Measurements from ENCODE around the gene B4GALT2. TPM values are rescaled to one million over a fixed set of nuclear protein-coding genes. Genes with fewer than 3 reads are reported as not detected.

B4GALT2 gene
- total and polyA plus RNA-seq, 10 of the 15 experiments (the other 5 are each of a cell fraction or from before 2014, with no cell fraction given), result 0.98 to 61.0 (median 23.4) TPM

DNA sequence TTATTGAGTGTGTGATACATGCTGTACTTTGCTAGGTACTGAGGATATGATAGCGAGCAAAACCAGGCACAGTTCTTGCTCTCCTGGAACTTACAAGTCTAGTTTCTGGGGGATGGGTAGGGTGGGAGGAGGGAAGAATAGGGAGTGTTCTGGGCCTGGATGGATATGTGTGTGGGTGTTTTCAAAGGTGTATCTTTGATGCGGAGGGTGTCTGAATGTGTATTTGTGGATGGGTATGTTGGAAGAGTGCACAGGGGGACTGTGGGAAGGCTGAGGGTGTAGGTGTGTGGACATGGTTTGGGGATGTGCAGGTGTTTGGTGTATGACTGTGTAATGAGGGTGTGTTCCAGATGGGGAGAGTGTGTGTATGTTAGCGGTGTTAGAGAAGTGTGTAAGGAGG lies 13.7 kb upstream of the B4GALT2 start (continued):
- TF ChIP-seq, protein P1, sequence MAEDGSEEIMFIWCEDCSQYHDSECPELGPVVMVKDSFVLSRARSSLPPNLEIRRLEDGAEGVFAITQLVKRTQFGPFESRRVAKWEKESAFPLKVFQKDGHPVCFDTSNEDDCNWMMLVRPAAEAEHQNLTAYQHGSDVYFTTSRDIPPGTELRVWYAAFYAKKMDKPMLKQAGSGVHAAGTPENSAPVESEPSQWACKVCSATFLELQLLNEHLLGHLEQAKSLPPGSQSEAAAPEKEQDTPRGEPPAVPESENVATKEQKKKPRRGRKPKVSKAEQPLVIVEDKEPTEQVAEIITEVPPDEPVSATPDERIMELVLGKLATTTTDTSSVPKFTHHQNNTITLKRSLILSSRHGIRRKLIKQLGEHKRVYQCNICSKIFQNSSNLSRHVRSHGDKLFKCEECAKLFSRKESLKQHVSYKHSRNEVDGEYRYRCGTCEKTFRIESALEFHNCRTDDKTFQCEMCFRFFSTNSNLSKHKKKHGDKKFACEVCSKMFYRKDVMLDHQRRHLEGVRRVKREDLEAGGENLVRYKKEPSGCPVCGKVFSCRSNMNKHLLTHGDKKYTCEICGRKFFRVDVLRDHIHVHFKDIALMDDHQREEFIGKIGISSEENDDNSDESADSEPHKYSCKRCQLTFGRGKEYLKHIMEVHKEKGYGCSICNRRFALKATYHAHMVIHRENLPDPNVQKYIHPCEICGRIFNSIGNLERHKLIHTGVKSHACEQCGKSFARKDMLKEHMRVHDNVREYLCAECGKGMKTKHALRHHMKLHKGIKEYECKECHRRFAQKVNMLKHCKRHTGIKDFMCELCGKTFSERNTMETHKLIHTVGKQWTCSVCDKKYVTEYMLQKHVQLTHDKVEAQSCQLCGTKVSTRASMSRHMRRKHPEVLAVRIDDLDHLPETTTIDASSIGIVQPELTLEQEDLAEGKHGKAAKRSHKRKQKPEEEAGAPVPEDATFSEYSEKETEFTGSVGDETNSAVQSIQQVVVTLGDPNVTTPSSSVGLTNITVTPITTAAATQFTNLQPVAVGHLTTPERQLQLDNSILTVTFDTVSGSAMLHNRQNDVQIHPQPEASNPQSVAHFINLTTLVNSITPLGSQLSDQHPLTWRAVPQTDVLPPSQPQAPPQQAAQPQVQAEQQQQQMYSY (CRISPR knock-in tag; IDR thresholded peaks at IDR 0.05), result no peak

DNA sequence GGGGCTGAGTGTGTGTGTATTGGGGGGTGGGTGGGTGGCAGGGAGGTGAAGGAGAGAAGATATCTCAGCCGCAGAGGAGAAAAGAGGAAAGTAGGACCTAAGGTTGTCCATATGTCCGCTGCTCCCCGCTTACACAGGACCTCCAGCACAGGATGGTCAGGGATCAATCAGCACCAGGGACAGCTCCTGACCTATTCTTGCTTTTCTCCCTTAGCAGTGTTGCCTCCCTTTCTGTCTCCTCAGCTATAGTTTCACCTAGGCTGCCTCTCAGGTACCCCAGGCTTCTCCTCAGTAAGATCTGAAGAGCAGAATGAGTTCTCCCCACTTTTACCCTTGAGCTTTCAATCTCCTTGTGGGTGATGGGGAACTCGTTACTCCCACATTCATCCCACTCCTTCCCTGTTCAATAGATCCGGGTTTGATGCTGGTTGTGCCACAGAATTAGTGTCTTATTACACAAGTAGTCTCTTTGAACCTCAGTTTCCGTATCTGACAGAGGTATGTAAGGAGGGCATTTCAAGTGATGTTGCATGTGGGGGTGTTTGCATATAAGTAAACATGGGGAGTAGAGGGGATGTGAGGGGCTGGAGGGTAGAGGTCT lies 10.6 kb upstream of the B4GALT2 start:
- no peak overlapping the region for H2AFZ ChIP-seq (ENCODE audit: control insufficient read depth, low read depth, low read length)
- H3K9ac ChIP-seq (ENCODE audit: control insufficient read depth, insufficient read depth, low read length), result no peak overlapping the region
- H3K9me3 ChIP-seq (replicated peaks; ENCODE audit: control insufficient read depth, insufficient read depth, low read length), result no peaks in the 10 kb centered on the region
- DNase-seq (ENCODE audit: low read depth, low spot score), result no peak
- no peak overlapping the region for H3K4me3 ChIP-seq
- TF ChIP-seq SMAD1 (IDR thresholded peaks at IDR 0.05; ENCODE audit: low read depth, partially characterized antibody) (no peak), EP300 (IDR thresholded peaks at IDR 0.05; ENCODE audit: borderline replicate concordance in 1 of 2, control insufficient read depth in 1 of 2, low read depth in 2 of 2, low read length in 2 of 2) (no peak), CHD4 (IDR thresholded peaks at IDR 0.05) (no peak), POLR2AphosphoS5 (IDR thresholded peaks at IDR 0.05; ENCODE audit: low read length) (no peak), CREB1 (IDR thresholded peaks at IDR 0.05; ENCODE audit: low read depth) (no peak), KLF5 (IDR thresholded peaks at IDR 0.05; ENCODE audit: partially characterized antibody) (no peak), ZNF217 (IDR thresholded peaks at IDR 0.05) (no peak), IRF4 (IDR thresholded peaks at IDR 0.05; ENCODE audit: low read depth, low read length) (no peak)
- TF ChIP-seq, protein P2, sequence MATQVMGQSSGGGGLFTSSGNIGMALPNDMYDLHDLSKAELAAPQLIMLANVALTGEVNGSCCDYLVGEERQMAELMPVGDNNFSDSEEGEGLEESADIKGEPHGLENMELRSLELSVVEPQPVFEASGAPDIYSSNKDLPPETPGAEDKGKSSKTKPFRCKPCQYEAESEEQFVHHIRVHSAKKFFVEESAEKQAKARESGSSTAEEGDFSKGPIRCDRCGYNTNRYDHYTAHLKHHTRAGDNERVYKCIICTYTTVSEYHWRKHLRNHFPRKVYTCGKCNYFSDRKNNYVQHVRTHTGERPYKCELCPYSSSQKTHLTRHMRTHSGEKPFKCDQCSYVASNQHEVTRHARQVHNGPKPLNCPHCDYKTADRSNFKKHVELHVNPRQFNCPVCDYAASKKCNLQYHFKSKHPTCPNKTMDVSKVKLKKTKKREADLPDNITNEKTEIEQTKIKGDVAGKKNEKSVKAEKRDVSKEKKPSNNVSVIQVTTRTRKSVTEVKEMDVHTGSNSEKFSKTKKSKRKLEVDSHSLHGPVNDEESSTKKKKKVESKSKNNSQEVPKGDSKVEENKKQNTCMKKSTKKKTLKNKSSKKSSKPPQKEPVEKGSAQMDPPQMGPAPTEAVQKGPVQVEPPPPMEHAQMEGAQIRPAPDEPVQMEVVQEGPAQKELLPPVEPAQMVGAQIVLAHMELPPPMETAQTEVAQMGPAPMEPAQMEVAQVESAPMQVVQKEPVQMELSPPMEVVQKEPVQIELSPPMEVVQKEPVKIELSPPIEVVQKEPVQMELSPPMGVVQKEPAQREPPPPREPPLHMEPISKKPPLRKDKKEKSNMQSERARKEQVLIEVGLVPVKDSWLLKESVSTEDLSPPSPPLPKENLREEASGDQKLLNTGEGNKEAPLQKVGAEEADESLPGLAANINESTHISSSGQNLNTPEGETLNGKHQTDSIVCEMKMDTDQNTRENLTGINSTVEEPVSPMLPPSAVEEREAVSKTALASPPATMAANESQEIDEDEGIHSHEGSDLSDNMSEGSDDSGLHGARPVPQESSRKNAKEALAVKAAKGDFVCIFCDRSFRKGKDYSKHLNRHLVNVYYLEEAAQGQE (IDR thresholded peaks at IDR 0.05; ENCODE audit: low read depth, low read length), result peak; percentile 94
- no TSS peak for BruUV-seq (replicated peaks)
- ATAC-seq, result no peak
- CTCF ChIA-PET, result interaction anchor here (0.8 to 1.1 kb wide), 2 partner anchors 79 to 99 kb away, joined by 3 read pairs; no protein-coding TSS in a partner anchor
- peaks cover 16% of the 10 kb centered on the region for H3K79me2 ChIP-seq (ENCODE audit: control insufficient read depth, insufficient read depth, low read length)
- peaks cover 10% of the 10 kb centered on the region; the same call in 1 of the 2 replicates for H3K4me1 ChIP-seq (ENCODE audit: control insufficient read depth, insufficient read depth, low read length)
- H3K36me3 ChIP-seq (ENCODE audit: control insufficient read depth in 2 of 2, insufficient read depth in 2 of 2, low read length in 1 of 2), result peaks cover 8 to 11% of the 10 kb centered on the region in 2 experiments; a peak in 3 of 4 replicates
- no peak for FAIRE-seq
- POLR2A ChIA-PET, result interaction anchor here (0.5 kb wide), 1 partner anchor 601 kb away, joined by 5 read pairs; no protein-coding TSS in a partner anchor
- RAD21 ChIA-PET (ENCODE audit: unreplicated experiment), result no interaction called here
- H4K20me1 ChIP-seq (ENCODE audit: control insufficient read depth, insufficient read depth), result no peaks in the 10 kb centered on the region
- H3K27me3 ChIP-seq (replicated peaks in 1 of 2; ENCODE audit: control insufficient read depth in 2 of 2, insufficient read depth in 2 of 2, low read length in 1 of 2), result no peaks in the 10 kb centered on the region
- 88% methylated on average over 6 of the region's 6 CpGs for WGBS (ENCODE audit: insufficient coverage, insufficient replicate concordance, low lambda C conversion rate, missing lambda C conversion rate)
- no peak overlapping the region for H3K4me2 ChIP-seq (ENCODE audit: control insufficient read depth, insufficient read depth)
- SMC1A ChIA-PET (ENCODE audit: uncharacterized antibody, unreplicated experiment), result no interaction called here
- intact Hi-C loops (cut with micrococcal nuclease; ENCODE audit: unreplicated experiment), result no loop called here
- in situ Hi-C loops (cut with MboI), result no loop called here
- H3K27ac ChIP-seq (ENCODE audit: control insufficient read depth, insufficient read depth), result no peak overlapping the region

Data from GM12878 (cell line).